HG02798 (cell line): Measurements from ENCODE around the gene NEURL1.
"Not testable (repeated sequence)": the region's sequence is repeated elsewhere in the genome, so short reads cannot be mapped to it uniquely, and the experiment has no call there.

Experiments
- ATAC-seq: cut with Tn5 transposase; IDR thresholded peaks from one replicate; pipeline ENCODE4 v1.9.1; 2021; ENCODE audit warnings: mild to moderate bottlenecking; ENCODE audit not compliant: unreplicated experiment, poor library complexity

The NEURL1 gene

GRCh38 chr10:103617602-103618385 lies 124.3 kb downstream of the NEURL1 start:
- ATAC-seq: no peak

GRCh38 chr10:103618575-103619423 lies 125.3 kb downstream of the NEURL1 start:
- ATAC-seq: no peak

- no peak for ATAC-seq
Observed at GRCh38 chr10:103619424-103620351, 126.2 kb downstream of the NEURL1 start.

GRCh38 chr10:103620352-103620740 lies 126.8 kb downstream of the NEURL1 start:
- no peak for ATAC-seq

GRCh38 chr10:103620891-103621782 lies 127.6 kb downstream of the NEURL1 start:
- no peak for ATAC-seq

DNA sequence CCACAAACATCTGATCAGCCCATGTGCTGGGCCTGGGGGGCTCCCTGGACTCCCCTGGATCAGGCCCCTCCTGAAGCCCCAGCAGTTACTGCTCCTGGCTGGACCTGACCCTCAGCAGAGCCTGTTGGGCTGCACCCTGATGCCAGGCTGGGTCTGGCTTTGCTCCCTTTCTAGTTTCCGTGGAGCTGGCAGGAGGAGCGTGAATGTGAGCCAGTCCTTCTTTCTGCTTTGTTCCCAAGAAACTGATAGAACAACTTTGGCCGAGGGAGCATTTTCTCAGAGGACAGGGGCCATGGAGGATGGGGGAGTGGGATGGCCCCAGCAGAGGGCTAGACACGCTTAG lies 128.2 kb downstream of the NEURL1 start:
- ATAC-seq: no peak

GRCh38 chr10:103622286-103622685 lies 128.8 kb downstream of the NEURL1 start:
- ATAC-seq: no peak

GRCh38 chr10:103622935-103623574 lies 129.6 kb downstream of the NEURL1 start:
- no peak for ATAC-seq

DNA sequence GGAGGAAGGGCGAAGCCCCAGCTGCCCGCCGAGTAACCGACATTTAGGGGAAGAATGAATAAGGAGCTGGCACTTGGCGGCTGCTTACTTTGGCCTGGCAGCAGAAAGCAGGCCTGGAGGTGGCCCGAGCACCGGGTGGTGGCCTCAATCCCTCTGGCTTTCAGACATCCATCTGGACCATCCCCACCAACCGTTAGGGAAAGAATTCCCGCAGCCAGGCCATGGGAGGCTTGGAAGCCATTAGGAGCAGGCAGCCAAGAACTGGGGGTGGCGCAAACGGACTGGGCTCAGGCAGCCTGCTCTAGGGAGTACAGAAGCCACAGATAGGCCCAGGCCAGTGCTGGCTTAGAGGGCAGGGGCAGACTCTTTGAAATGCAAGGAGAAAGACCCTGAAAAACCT lies 132.7 kb downstream of the NEURL1 start:
- ATAC-seq: no peak

DNA sequence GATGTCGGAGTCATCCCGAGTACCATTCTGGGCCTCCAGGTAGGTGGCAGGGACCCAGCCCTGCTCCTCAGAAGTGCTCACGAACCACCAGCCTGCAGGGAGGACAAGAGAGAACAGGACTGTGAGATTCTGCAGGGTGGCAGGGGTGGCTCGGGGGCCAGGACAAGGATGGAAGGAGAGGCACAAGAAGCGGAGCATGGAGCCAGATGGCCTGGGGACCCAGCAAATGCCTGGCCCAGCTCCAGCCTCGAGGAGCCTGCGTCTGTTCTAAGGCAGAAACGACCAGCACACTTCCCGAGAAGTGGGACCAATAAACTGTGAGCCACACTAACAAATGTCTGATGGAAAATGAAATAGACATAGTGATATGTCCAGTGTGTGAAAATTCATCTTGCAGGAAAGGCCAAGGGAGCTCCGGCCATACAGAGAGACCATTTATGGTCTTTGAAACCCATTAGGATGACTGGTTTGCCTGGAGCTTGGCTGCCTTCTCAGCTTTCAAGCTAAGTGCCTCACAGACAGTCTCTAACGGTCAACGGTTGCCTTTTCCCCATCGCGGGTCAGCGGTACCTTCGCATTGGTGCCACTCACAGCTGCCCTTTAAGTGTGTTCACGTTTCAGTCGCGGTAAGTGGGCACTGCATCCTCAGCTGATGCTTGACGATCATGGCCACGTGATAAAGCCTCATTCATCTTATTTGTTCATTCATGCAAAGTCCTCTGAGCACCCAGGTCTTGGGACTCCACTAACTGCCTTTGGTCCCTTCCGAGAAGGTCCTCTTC lies 133.8 kb downstream of the NEURL1 start:
- ATAC-seq: no peak

- no peak for ATAC-seq
Observed at GRCh38 chr10:103627893-103628292, 134.4 kb downstream of the NEURL1 start.

GRCh38 chr10:103629581-103629980 lies 136.1 kb downstream of the NEURL1 start:
- no peak for ATAC-seq

GRCh38 chr10:103630156-103630555 lies 136.7 kb downstream of the NEURL1 start:
- ATAC-seq: no peak

DNA sequence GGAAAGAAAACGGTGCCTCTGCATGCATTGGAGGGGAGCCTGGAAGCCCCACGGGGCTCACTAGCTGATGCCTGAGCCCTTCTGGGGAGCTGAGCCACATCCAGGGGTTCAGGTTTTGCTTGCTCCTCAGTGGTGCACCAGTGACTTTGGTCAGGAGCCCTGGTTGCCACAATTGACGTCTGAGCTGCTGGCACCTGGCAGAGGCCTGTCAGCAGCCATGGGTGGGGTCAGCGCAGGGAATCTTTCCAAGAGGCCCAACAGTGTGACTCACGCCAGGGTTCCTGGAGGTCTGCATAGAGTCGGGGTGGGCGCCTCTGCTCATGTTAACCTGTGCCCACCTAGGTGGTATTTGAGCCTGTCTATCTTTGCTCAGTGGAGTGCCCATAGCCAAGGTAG lies 138.7 kb downstream of the NEURL1 start:
- no peak for ATAC-seq

DNA sequence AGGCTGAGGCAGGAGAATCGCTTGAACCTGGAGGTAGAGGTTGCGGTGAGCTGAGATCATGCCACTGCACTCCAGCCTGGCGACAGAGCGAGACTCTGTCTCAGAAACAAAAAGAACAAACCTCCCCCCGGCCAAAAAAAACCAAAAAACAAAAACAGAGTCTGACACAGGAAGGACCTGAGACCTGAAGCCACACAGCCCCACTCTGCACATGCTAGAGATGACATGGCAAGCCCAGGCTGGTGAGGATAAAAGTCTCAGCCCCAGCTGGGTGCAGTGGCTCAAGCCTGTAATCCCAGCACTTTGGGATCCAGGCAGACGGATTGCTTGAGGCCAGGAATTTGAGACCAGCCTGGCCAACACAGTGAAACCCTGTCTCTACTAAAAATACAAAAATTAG lies 139.4 kb downstream of the NEURL1 start:
- not testable (repeated sequence) for ATAC-seq

DNA sequence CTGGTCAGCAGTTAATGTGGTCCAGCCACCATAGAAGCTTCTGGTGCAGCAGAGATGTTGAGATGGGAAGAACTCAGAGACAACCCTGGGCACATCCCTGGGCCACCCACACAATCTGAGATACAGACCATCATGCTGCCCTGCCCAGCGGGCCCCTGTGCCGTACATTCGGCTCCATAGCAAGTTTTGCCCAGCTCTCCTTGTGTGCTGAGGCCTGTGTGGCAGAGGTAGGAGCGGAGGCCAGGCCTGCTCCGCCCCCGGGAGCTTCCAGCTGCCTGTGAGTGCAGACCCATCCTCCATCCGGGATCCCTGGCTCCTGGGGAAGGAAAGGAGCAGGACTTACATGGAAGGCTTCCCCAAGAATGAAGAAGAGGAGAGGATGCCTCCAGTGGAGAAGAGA lies 140.3 kb downstream of the NEURL1 start:
- no peak for ATAC-seq

- ATAC-seq: no peak
Observed at GRCh38 chr10:103635580-103635979, 142.1 kb downstream of the NEURL1 start.

- ATAC-seq: no peak
Observed at GRCh38 chr10:103636492-103636891, 143.0 kb downstream of the NEURL1 start.
